Measurements from ENCODE around the gene KCNJ6. TPM values are rescaled to one million over a fixed set of nuclear protein-coding genes. Genes with fewer than 3 reads are reported as not detected.
A peak's percentile ranks its signal among the peaks of the same experiment; 100 is the strongest.

The KCNJ6 gene
- total RNA-seq, 1 experiment from 2014 or later, result not detected

DNA sequence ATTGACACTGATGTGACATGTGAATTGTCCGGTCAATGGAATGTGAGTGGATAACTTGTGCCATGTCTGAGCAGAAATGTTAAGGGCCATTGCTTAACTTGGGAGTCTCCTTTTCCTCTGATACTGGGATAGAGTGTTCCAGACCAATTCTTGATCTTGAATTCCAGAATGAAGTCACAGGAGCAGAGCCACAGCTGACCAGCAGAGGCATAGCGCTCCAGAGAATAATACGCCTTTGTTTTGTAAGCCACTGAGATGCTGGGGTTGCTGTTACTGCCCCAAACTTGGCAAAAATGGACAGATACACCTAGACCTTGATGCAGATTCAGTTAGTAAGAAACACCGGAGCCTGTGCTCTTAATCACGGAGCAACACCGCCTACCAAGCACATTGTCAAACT lies 6.3 kb downstream of the KCNJ6 start:
- DNase-seq, result no peak
- H3K36me3 ChIP-seq (ENCODE audit: control insufficient read depth, insufficient read depth, low read length), result no peaks in the 10 kb centered on the region
- no peaks in the 10 kb centered on the region for H3K9me3 Mint-ChIP-seq (ENCODE audit: unreplicated experiment)
- no peaks in the 10 kb centered on the region for H3K36me3 Mint-ChIP-seq (ENCODE audit: insufficient read depth, unreplicated experiment)
- no peak overlapping the region for H3K4me3 ChIP-seq (ENCODE audit: low read depth, low read length)
- POLR2A ChIA-PET, result no interaction called here
- no peak overlapping the region for H3K4me3 Mint-ChIP-seq (ENCODE audit: unreplicated experiment)
- H3K27ac Mint-ChIP-seq (ENCODE audit: unreplicated experiment), result no peak overlapping the region
- no peaks in the 10 kb centered on the region for H3K4me1 ChIP-seq
- H3K27me3 ChIP-seq (replicated peaks; ENCODE audit: control insufficient read depth, insufficient read depth, low read length), result no peaks in the 10 kb centered on the region; the same call in 1 of the 2 replicates
- intact Hi-C loops (cut with micrococcal nuclease; ENCODE audit: unreplicated experiment), result no loop called here
- TF ChIP-seq, protein P1, sequence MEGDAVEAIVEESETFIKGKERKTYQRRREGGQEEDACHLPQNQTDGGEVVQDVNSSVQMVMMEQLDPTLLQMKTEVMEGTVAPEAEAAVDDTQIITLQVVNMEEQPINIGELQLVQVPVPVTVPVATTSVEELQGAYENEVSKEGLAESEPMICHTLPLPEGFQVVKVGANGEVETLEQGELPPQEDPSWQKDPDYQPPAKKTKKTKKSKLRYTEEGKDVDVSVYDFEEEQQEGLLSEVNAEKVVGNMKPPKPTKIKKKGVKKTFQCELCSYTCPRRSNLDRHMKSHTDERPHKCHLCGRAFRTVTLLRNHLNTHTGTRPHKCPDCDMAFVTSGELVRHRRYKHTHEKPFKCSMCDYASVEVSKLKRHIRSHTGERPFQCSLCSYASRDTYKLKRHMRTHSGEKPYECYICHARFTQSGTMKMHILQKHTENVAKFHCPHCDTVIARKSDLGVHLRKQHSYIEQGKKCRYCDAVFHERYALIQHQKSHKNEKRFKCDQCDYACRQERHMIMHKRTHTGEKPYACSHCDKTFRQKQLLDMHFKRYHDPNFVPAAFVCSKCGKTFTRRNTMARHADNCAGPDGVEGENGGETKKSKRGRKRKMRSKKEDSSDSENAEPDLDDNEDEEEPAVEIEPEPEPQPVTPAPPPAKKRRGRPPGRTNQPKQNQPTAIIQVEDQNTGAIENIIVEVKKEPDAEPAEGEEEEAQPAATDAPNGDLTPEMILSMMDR (IDR thresholded peaks at IDR 0.05; ENCODE audit: insufficient read depth in 1 of 2, low read depth in 1 of 2, low read length in 1 of 2, severe bottlenecking in 1 of 2, unreplicated experiment in 1 of 2), result peak in 1 of 2 experiments; percentile 13
- no TSS peak for BruUV-seq (replicated peaks)
- peaks cover 16% of the 10 kb centered on the region for H3K27me3 Mint-ChIP-seq (ENCODE audit: insufficient read depth, unreplicated experiment)
- H3K4me1 Mint-ChIP-seq (ENCODE audit: low read depth, unreplicated experiment), result no peaks in the 10 kb centered on the region
- no peaks in the 10 kb centered on the region for H3K9me3 ChIP-seq
- CTCF ChIA-PET, result no interaction called here

DNA sequence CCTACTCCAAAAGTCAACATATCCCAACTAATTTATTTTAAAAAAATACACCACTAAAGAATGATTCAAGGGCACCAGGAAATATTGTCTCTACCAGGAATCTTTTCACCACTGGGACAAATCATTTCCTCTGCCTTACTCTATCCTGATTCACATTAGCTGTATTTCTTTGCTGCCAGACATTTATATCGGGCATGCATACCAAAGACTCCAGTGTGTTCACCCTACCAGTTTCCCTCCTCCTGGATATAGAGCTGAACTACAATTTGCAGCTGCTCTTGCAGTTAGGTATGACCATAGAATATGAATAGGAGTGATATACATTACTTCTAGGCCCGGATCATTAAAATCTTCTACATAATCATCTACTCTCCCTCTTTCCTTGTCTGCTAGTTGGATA lies 7.6 kb downstream of the KCNJ6 start:
- H3K36me3 Mint-ChIP-seq (ENCODE audit: insufficient read depth, unreplicated experiment), result no peaks in the 10 kb centered on the region
- H3K4me1 Mint-ChIP-seq (ENCODE audit: low read depth, unreplicated experiment), result no peaks in the 10 kb centered on the region
- Histone ChIP-seq H3K36me3 (ENCODE audit: control insufficient read depth, insufficient read depth, low read length) (no peaks in the 10 kb centered on the region), H3K4me3 (ENCODE audit: low read depth, low read length) (no peak overlapping the region), H3K9me3 (no peaks in the 10 kb centered on the region), H3K4me1 (no peaks in the 10 kb centered on the region), H3K27me3 (replicated peaks; ENCODE audit: control insufficient read depth, insufficient read depth, low read length) (no peaks in the 10 kb centered on the region; the same call in 1 of the 2 replicates)
- TF ChIP-seq, protein P1 (IDR thresholded peaks at IDR 0.05; ENCODE audit: insufficient read depth in 1 of 2, low read depth in 1 of 2, low read length in 1 of 2, severe bottlenecking in 1 of 2, unreplicated experiment in 1 of 2), result no peak
- ChIA-PET CTCF (no interaction called here), POLR2A (no interaction called here)
- intact Hi-C loops (cut with micrococcal nuclease; ENCODE audit: unreplicated experiment), result no loop called here
- H3K27ac Mint-ChIP-seq (ENCODE audit: unreplicated experiment), result no peak overlapping the region
- peaks cover 13% of the 10 kb centered on the region for H3K27me3 Mint-ChIP-seq (ENCODE audit: insufficient read depth, unreplicated experiment)
- BruUV-seq (replicated peaks), result no TSS peak
- H3K4me3 Mint-ChIP-seq (ENCODE audit: unreplicated experiment), result no peak overlapping the region
- no peak for DNase-seq
- no peaks in the 10 kb centered on the region for H3K9me3 Mint-ChIP-seq (ENCODE audit: unreplicated experiment)

DNA sequence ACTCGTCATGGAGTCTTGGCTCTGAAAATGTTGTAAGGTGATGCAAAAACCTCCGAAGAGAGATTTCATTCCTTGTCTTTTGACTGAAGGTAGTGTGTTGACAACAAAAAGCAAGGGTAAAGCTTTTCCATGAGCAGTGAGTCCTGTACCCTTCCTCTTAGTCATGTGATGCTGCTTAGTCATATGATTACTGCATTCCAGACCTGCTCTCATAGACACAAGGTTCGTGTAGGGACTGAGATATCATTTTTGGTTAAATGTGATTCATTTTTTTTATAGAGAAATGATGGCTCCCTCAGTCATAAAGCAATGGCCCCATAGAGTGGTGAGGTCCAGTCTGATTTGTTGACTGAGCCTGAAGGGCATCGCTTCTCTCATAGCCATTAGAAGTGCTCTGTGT lies 9.2 kb downstream of the KCNJ6 start:
- H3K4me3 Mint-ChIP-seq (ENCODE audit: unreplicated experiment), result no peak overlapping the region
- no peaks in the 10 kb centered on the region for H3K4me1 ChIP-seq
- TF ChIP-seq, protein P1 (IDR thresholded peaks at IDR 0.05; ENCODE audit: insufficient read depth in 1 of 2, low read depth in 1 of 2, low read length in 1 of 2, severe bottlenecking in 1 of 2, unreplicated experiment in 1 of 2), result no peak
- no peaks in the 10 kb centered on the region for H3K4me1 Mint-ChIP-seq (ENCODE audit: low read depth, unreplicated experiment)
- DNase-seq, result no peak
- H3K27me3 ChIP-seq (replicated peaks; ENCODE audit: control insufficient read depth, insufficient read depth, low read length), result no peaks in the 10 kb centered on the region; the same call in 1 of the 2 replicates
- H3K36me3 ChIP-seq (ENCODE audit: control insufficient read depth, insufficient read depth, low read length), result no peaks in the 10 kb centered on the region
- H3K4me3 ChIP-seq (ENCODE audit: low read depth, low read length), result no peak overlapping the region
- no peak overlapping the region for H3K27ac Mint-ChIP-seq (ENCODE audit: unreplicated experiment)
- intact Hi-C loops (cut with micrococcal nuclease; ENCODE audit: unreplicated experiment), result no loop called here
- BruUV-seq (replicated peaks), result no TSS peak
- H3K9me3 ChIP-seq, result no peaks in the 10 kb centered on the region
- H3K27me3 Mint-ChIP-seq (ENCODE audit: insufficient read depth, unreplicated experiment), result peaks cover 19% of the 10 kb centered on the region
- no peaks in the 10 kb centered on the region for H3K36me3 Mint-ChIP-seq (ENCODE audit: insufficient read depth, unreplicated experiment)
- ChIA-PET POLR2A (no interaction called here), CTCF (no interaction called here)
- H3K9me3 Mint-ChIP-seq (ENCODE audit: unreplicated experiment), result no peaks in the 10 kb centered on the region

All from Caco-2 (cell line).